HL-60 (cell line): ENCODE measurements around the gene LONRF3.
A peak's percentile ranks its signal among the peaks of the same experiment; 100 is the strongest.

Source experiments
- DNase-seq, 2 experiments: peaks; one replicate each; pipeline ENCODE4 v3.0.0-alpha.2; 2010 to 2020; ENCODE audit warnings: low read depth in 1 of 2, low spot score in 1 of 2
- H3K27ac ChIP-seq: fragments of 250-450 bp; sonication (Bioruptor Pico); replicated peaks from 2 replicates; pipeline ENCODE4 v1.5.1; 2020; ENCODE audit warnings: mild to moderate bottlenecking, moderate library complexity
- H3K27me3 ChIP-seq: fragments of 250-450 bp; sonication (Bioruptor Pico); 2 replicates; pipeline ENCODE4 v1.5.1; 2021; ENCODE audit warnings: mild to moderate bottlenecking, moderate library complexity; ENCODE audit not compliant: insufficient read depth, poor library complexity, severe bottlenecking
- H3K4me3 ChIP-seq: replicated peaks from 2 replicates; pipeline ENCODE4 v1.5.1; 2011; ENCODE audit warnings: mild to moderate bottlenecking, control low read depth, low read length; ENCODE audit not compliant: insufficient read depth
- CTCF ChIP-seq: IDR thresholded peaks from one replicate; pipeline ENCODE4 v1.5.1; 2011; ENCODE audit warnings: low read length, control low read depth, inconsistent platforms; ENCODE audit not compliant: insufficient read depth
- GABPA ChIP-seq: IDR thresholded peaks from 2 replicates; pipeline ENCODE4 v1.6.1; 2012; ENCODE audit warnings: low read depth
- POLR2AphosphoS5 ChIP-seq: IDR thresholded peaks from 2 replicates; pipeline ENCODE4 v1.6.1; 2012; ENCODE audit warnings: low read depth
- REST ChIP-seq: IDR thresholded peaks from 2 replicates; pipeline ENCODE4 v1.6.1; 2012; ENCODE audit warnings: low read depth; ENCODE audit not compliant: insufficient replicate concordance
- SPI1 ChIP-seq: IDR thresholded peaks from 2 replicates; pipeline ENCODE4 v1.6.1; 2012; ENCODE audit warnings: low read depth, mild to moderate bottlenecking, borderline replicate concordance

LONRF3 gene

DNA sequence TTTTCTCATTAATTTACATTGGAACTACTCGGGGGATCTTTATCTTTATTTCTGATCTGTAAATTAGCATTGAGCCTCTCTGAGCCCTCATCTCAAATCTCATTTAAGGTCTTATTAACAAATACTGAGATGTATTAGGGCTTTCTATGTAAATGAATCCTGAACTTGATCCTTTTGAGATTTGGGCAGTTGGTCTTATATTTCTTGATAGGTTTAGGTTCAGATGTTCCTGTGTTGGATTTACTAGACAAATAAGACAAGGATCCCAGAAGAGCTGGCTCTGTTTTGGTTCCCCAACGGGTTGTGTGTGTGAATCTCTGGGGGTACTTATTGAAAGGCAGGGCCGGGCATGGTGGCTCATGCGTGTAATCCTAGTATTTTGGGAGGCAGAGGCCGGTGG, 36.1 kb downstream of the LONRF3 start:
- H3K27ac ChIP-seq = no peak overlapping the region
- TF ChIP-seq REST (no peak), GABPA (no peak), CTCF (no peak), POLR2AphosphoS5 (no peak), SPI1 (no peak)
- no peaks in the 10 kb centered on the region for H3K27me3 ChIP-seq

GRCh38 chrX:119013164-119013563, 38.7 kb downstream of the LONRF3 start:
- Histone ChIP-seq H3K27ac (no peak overlapping the region), H3K4me3 (no peak overlapping the region), H3K27me3 (no peaks in the 10 kb centered on the region)
- DNase-seq = no peak
- TF ChIP-seq POLR2AphosphoS5 = no peak
- no peak for TF ChIP-seq REST
- TF ChIP-seq SPI1 = no peak
- no peak for TF ChIP-seq GABPA
- no peak for TF ChIP-seq CTCF

More for the DNA sequence above, 36.1 kb downstream of the LONRF3 start:
- no peak for DNase-seq
- no peak overlapping the region for H3K4me3 ChIP-seq

GRCh38 chrX:119015407-119016237, 41.2 kb downstream of the LONRF3 start:
- no peak overlapping the region for H3K4me3 ChIP-seq
- peak; percentile 15 to 75 for DNase-seq
- peak overlapping the region; percentile 34 for H3K27ac ChIP-seq
- TF ChIP-seq CTCF (no peak), SPI1 (peak; percentile 46)
- no peaks in the 10 kb centered on the region for H3K27me3 ChIP-seq

GRCh38 chrX:119017077-119017476, 42.7 kb downstream of the LONRF3 start:
- no peaks in the 10 kb centered on the region for H3K27me3 ChIP-seq
- DNase-seq = peak in 1 of 2 experiments; percentile 20
- no peak overlapping the region for H3K4me3 ChIP-seq
- H3K27ac ChIP-seq = no peak overlapping the region
- peak; percentile 35; the same call in 1 of the 2 replicates for TF ChIP-seq SPI1
- TF ChIP-seq REST = no peak
